ENCODE results near the gene DOCK1. TPM values are rescaled to one million over a fixed set of nuclear protein-coding genes. Genes with fewer than 3 reads are reported as not detected.

DOCK1 gene
- polyA plus RNA-seq, 1 donor = 29.5 TPM

Other genes with a start within 250 kb of the DOCK1 start
- gene C10orf90, start 234.7 kb upstream of the DOCK1 start, polyA plus RNA-seq = not detected